Fibroblast of lung (primary cell): Measurements from ENCODE around the gene KLK13. TPM values are rescaled to one million over a fixed set of nuclear protein-coding genes. Genes with fewer than 3 reads are reported as not detected.

ENCODE experiments used
- DNase-seq, 2 donors: peaks; one replicate each; pipeline versions ENCODE4 v3.0.0 to v3.0.0-alpha.2; 2010; ENCODE audit warnings: low read depth in 2 of 2
- H2AFZ ChIP-seq: 2 replicates; pipeline ENCODE4 v1.5.1; 2012; ENCODE audit warnings: low read length, control low read depth, inconsistent platforms
- H3K27ac ChIP-seq: 2 replicates; pipeline ENCODE4 v1.5.1; 2011; ENCODE audit warnings: low read length, control low read depth; ENCODE audit not compliant: insufficient read depth
- H3K27me3 ChIP-seq: 2 replicates; pipeline ENCODE4 v1.5.1; 2011; ENCODE audit warnings: mild to moderate bottlenecking, low read length; ENCODE audit not compliant: control insufficient read depth, insufficient read depth
- H3K36me3 ChIP-seq: 2 replicates; pipeline ENCODE4 v1.5.1; 2011; ENCODE audit warnings: low read length; ENCODE audit not compliant: control insufficient read depth, insufficient read depth
- H3K4me1 ChIP-seq: 2 replicates; pipeline ENCODE4 v1.5.1; 2011; ENCODE audit warnings: low read length; ENCODE audit not compliant: control insufficient read depth, insufficient read depth; ENCODE audit errors: extremely low read depth
- H3K4me2 ChIP-seq: 2 replicates; pipeline ENCODE4 v1.5.1; 2011; ENCODE audit warnings: low read length, control low read depth; ENCODE audit not compliant: insufficient read depth; ENCODE audit errors: extremely low read depth
- H3K4me3 ChIP-seq, 4 experiments: fragments of 200-600 bp in 1 of 4; sonication (generic) in 1 of 4; replicated peaks in 1 of 4; 2 replicates each; pipeline ENCODE4 v1.5.1; 2011 to 2016; ENCODE audit warnings: low read length in 4 of 4, low read depth in 3 of 4, mild to moderate bottlenecking in 3 of 4, control low read depth in 2 of 4, inconsistent platforms in 1 of 4, mixed read lengths in 1 of 4; ENCODE audit not compliant: insufficient read depth in 1 of 4; ENCODE audit errors: control extremely low read depth in 1 of 4
- H3K79me2 ChIP-seq: 2 replicates; pipeline ENCODE4 v1.5.1; 2012; ENCODE audit warnings: mild to moderate bottlenecking, low read length, inconsistent platforms; ENCODE audit not compliant: control insufficient read depth, insufficient read depth
- H3K9ac ChIP-seq: 2 replicates; pipeline ENCODE4 v1.5.1; 2011; ENCODE audit warnings: mild to moderate bottlenecking, low read length, control low read depth; ENCODE audit not compliant: insufficient read depth
- H3K9me3 ChIP-seq: 2 replicates; pipeline ENCODE4 v1.5.1; 2012; ENCODE audit warnings: low read depth, low read length; ENCODE audit not compliant: control insufficient read depth, insufficient read depth
- H4K20me1 ChIP-seq: 2 replicates; pipeline ENCODE4 v1.5.1; 2011; ENCODE audit warnings: low read length; ENCODE audit not compliant: control insufficient read depth, insufficient read depth; ENCODE audit errors: extremely low read depth
- EZH2 ChIP-seq: IDR thresholded peaks from 2 replicates; pipeline ENCODE4 v1.5.1; 2012; ENCODE audit warnings: low read length, control low read depth, mild to moderate bottlenecking; ENCODE audit errors: missing control alignments
- polyA plus RNA-seq, 2 donors: library from polyadenylated mRNA; depleted of rRNA in 1 of 2; stranded (reverse) in 1 of 2; unstranded in 1 of 2; fragments of >200 nt; gene quantifications; 2 replicates each; pipeline ENCODE4 v1.2.1, GENCODE V29; 2011 to 2012; ENCODE audit warnings: missing spikeins in 1 of 2
- total RNA-seq: library from RNA; depleted of rRNA; stranded (reverse); fragments of >200 nt; gene quantifications from 2 replicates; pipeline ENCODE4 v1.2.1, GENCODE V29; 2014
- TF ChIP-seq, protein P1 (sequence below), 2 donors: IDR thresholded peaks in 1 of 2; conservative IDR thresholded peaks in 1 of 2; 1 replicate in 1 of 2; 2 replicates in 1 of 2; pipeline ENCODE4 v1.5.1; 2011 to 2012; ENCODE audit warnings: low read length in 2 of 2, control low read depth in 1 of 2, inconsistent platforms in 1 of 2, low read depth in 1 of 2, mild to moderate bottlenecking in 1 of 2

The KLK13 gene
- total and polyA plus RNA-seq, 2 donors (not counting 1 experiment from before 2014, with no cell fraction given), result not detected

DNA sequence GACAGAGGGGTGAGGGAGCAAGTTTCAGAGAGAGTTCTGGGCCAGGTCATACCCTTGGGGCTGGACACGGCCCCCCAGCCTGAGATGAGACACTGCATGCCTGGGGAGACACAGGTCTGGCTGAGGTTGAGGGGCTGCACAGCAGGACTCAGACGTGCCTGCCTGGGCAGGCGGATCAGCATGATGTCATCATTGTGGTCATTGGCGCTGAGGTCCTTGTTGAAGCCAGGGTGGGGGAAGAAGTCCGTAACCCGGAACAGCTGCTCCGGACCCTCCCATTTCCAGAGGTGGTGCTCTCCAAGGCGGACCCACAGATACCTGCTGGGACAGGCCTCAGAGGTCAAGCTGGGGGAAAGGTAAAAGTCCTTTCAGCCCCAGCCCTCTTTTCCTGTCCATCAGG is 58.5 kb downstream of the KLK13 start:
- TF ChIP-seq EZH2, result no peak
- TF ChIP-seq, protein P1, sequence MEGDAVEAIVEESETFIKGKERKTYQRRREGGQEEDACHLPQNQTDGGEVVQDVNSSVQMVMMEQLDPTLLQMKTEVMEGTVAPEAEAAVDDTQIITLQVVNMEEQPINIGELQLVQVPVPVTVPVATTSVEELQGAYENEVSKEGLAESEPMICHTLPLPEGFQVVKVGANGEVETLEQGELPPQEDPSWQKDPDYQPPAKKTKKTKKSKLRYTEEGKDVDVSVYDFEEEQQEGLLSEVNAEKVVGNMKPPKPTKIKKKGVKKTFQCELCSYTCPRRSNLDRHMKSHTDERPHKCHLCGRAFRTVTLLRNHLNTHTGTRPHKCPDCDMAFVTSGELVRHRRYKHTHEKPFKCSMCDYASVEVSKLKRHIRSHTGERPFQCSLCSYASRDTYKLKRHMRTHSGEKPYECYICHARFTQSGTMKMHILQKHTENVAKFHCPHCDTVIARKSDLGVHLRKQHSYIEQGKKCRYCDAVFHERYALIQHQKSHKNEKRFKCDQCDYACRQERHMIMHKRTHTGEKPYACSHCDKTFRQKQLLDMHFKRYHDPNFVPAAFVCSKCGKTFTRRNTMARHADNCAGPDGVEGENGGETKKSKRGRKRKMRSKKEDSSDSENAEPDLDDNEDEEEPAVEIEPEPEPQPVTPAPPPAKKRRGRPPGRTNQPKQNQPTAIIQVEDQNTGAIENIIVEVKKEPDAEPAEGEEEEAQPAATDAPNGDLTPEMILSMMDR (conservative IDR thresholded peaks at IDR 0.05 in 1 of 2, IDR thresholded peaks at IDR 0.05 in 1 of 2; ENCODE audit: low read depth in 1 of 2, low read length in 2 of 2), result no peak
- Histone ChIP-seq H4K20me1 (no peaks in the 10 kb centered on the region), H3K4me1 (no peaks in the 10 kb centered on the region), H3K4me3 (no peak overlapping the region), H3K27ac (no peak overlapping the region), H2AFZ (no peak overlapping the region), H3K27me3 (no peaks in the 10 kb centered on the region), H3K9me3 (no peaks in the 10 kb centered on the region), H3K4me2 (no peak overlapping the region), H3K9ac (no peak overlapping the region), H3K36me3 (no peaks in the 10 kb centered on the region), H3K79me2 (no peaks in the 10 kb centered on the region)
- DNase-seq, result no peak

Other genes starting within 250 kb of the KLK13 start
- gene KLK1, start 241.3 kb downstream of the KLK13 start, total RNA-seq, result not detected in 2 replicates
- gene KLK1, start 241.3 kb downstream of the KLK13 start, polyA plus RNA-seq, result not detected in 2 replicates
- not detected in 2 replicates for gene KLK15, start 231.5 kb downstream of the KLK13 start, total RNA-seq
- not detected in 2 replicates for gene KLK15, start 231.5 kb downstream of the KLK13 start, polyA plus RNA-seq
- gene KLK3, start 210.2 kb downstream of the KLK13 start, total RNA-seq, result not detected in 2 replicates
- not detected in 2 replicates for gene KLK3, start 210.2 kb downstream of the KLK13 start, polyA plus RNA-seq
- gene KLK2, start 191.7 kb downstream of the KLK13 start, total RNA-seq, result not detected in 2 replicates
- gene KLK2, start 191.7 kb downstream of the KLK13 start, polyA plus RNA-seq, result not detected in 2 replicates
- not detected in 2 replicates for gene KLK4, start 153.7 kb downstream of the KLK13 start, total RNA-seq
- not detected in 2 replicates for gene KLK4, start 153.7 kb downstream of the KLK13 start, polyA plus RNA-seq
- gene KLK5, start 112.1 kb downstream of the KLK13 start, total RNA-seq, result not detected in 2 replicates
- gene KLK5, start 112.1 kb downstream of the KLK13 start, polyA plus RNA-seq, result 0.10 TPM in 1 of 2 replicates, not detected in the other
- not detected in 2 replicates for gene KLK6, start 95.5 kb downstream of the KLK13 start, total RNA-seq
- gene KLK6, start 95.5 kb downstream of the KLK13 start, polyA plus RNA-seq, result not detected in 2 replicates
- not detected in 2 replicates for gene KLK7, start 81.2 kb downstream of the KLK13 start, total RNA-seq
- not detected in 2 replicates for gene KLK7, start 81.2 kb downstream of the KLK13 start, polyA plus RNA-seq
- gene KLK8, start 63.5 kb downstream of the KLK13 start, total RNA-seq, result not detected in 2 replicates
- gene KLK8, start 63.5 kb downstream of the KLK13 start, polyA plus RNA-seq, result not detected in 2 replicates
- not detected in 2 replicates for gene KLK10, start 45.4 kb downstream of the KLK13 start, total RNA-seq
- gene KLK10, start 45.4 kb downstream of the KLK13 start, polyA plus RNA-seq, result 0.03 TPM in 1 of 2 replicates, not detected in the other
- gene KLK11, start 38.5 kb downstream of the KLK13 start, total RNA-seq, result not detected in 2 replicates
- gene KLK11, start 38.5 kb downstream of the KLK13 start, polyA plus RNA-seq, result not detected in 2 replicates
- not detected in 2 replicates for gene KLK12, start 30.1 kb downstream of the KLK13 start, total RNA-seq
- gene KLK12, start 30.1 kb downstream of the KLK13 start, polyA plus RNA-seq, result not detected in 2 replicates
- not detected in 2 replicates for gene KLK14, start 17.8 kb upstream of the KLK13 start, total RNA-seq
- not detected in 2 replicates for gene KLK14, start 17.8 kb upstream of the KLK13 start, polyA plus RNA-seq
- 6.9 and 8.1 TPM in 2 replicates for gene CTU1, start 43.3 kb upstream of the KLK13 start, total RNA-seq
- gene CTU1, start 43.3 kb upstream of the KLK13 start, polyA plus RNA-seq, result 0.98 and 1.2 TPM in 2 replicates
- not detected in 2 replicates for gene SIGLEC9, start 59.8 kb upstream of the KLK13 start, total RNA-seq
- not detected in 2 replicates for gene SIGLEC9, start 59.8 kb upstream of the KLK13 start, polyA plus RNA-seq
- gene SIGLEC7, start 77.2 kb upstream of the KLK13 start, total RNA-seq, result not detected in 2 replicates
- not detected in 2 replicates for gene SIGLEC7, start 77.2 kb upstream of the KLK13 start, polyA plus RNA-seq
- not detected in 2 replicates for gene CD33, start 160.0 kb upstream of the KLK13 start, total RNA-seq
- not detected in 2 replicates for gene CD33, start 160.0 kb upstream of the KLK13 start, polyA plus RNA-seq
- gene SIGLECL1, start 186.0 kb upstream of the KLK13 start, total RNA-seq, result not detected in 2 replicates
- not detected in 2 replicates for gene SIGLECL1, start 186.0 kb upstream of the KLK13 start, polyA plus RNA-seq
- not detected in 2 replicates for gene IGLON5, start 246.6 kb upstream of the KLK13 start, total RNA-seq
- gene IGLON5, start 246.6 kb upstream of the KLK13 start, polyA plus RNA-seq, result not detected in 2 replicates